Uterus (tissue), 2 donors: ENCODE data around the gene ZC3H12D.

Experiments
- POLR2A ChIP-seq, 2 donors: fragments of 450-650 bp; IDR thresholded peaks; one replicate each; pipeline ENCODE4 v1.6.1; 2016; ENCODE audit warnings: antibody characterized with exemption in 2 of 2, mild to moderate bottlenecking in 1 of 2, moderate library complexity in 1 of 2
- TF ChIP-seq, protein P1 (sequence below), 4 experiments: fragments of 200-600 bp in 2 of 4; fragments of 450-650 bp in 2 of 4; sonication (generic) in 2 of 4; IDR thresholded peaks; one replicate each; pipeline ENCODE4 v1.5.1; 2016 to 2019; ENCODE audit warnings: antibody characterized with exemption in 4 of 4, mild to moderate bottlenecking in 2 of 4, moderate library complexity in 1 of 4

DNA sequence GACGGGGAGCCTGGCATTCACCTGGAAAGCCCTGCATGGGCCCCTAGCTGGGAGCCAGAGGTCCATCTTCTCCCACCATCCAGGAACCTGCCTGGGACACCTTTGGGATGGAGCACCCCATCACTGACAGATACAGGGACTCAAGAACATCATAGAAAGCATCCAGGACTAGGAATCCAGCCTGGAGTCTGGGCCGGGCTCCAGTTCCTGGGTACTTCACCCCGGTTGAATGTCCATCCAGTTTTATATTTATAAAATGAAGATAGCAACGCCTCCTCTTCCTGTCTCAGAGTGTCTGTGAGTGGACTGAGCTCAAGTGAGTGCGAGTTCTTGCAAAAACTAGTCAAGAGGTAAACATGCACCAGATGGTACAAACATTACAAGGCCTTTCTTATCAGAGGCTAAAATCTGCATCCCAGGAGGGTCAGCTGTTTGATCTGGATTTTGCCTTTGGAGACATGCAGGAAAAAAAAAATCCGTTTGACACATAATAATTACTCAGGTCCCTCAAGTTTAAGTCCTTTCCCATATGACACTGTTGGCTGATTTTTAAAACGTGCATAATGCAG, 27.4 kb downstream of the ZC3H12D start:
- TF ChIP-seq, protein P1, sequence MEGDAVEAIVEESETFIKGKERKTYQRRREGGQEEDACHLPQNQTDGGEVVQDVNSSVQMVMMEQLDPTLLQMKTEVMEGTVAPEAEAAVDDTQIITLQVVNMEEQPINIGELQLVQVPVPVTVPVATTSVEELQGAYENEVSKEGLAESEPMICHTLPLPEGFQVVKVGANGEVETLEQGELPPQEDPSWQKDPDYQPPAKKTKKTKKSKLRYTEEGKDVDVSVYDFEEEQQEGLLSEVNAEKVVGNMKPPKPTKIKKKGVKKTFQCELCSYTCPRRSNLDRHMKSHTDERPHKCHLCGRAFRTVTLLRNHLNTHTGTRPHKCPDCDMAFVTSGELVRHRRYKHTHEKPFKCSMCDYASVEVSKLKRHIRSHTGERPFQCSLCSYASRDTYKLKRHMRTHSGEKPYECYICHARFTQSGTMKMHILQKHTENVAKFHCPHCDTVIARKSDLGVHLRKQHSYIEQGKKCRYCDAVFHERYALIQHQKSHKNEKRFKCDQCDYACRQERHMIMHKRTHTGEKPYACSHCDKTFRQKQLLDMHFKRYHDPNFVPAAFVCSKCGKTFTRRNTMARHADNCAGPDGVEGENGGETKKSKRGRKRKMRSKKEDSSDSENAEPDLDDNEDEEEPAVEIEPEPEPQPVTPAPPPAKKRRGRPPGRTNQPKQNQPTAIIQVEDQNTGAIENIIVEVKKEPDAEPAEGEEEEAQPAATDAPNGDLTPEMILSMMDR (IDR thresholded peaks at IDR 0.05), result no peak
- TF ChIP-seq POLR2A (IDR thresholded peaks at IDR 0.05), result no peak
